HG02852 (cell line): ENCODE data around the gene CNIH2.

ENCODE experiments used
- ATAC-seq: cut with Tn5 transposase; IDR thresholded peaks from one replicate; pipeline ENCODE4 v1.9.1; 2021; ENCODE audit warnings: mild to moderate bottlenecking, moderate library complexity; ENCODE audit not compliant: unreplicated experiment

Gene CNIH2

GRCh38 chr11:66258473-66258893, 19.5 kb upstream of the CNIH2 start:
- no peak for ATAC-seq

GRCh38 chr11:66259225-66259624, 18.8 kb upstream of the CNIH2 start:
- no peak for ATAC-seq

DNA sequence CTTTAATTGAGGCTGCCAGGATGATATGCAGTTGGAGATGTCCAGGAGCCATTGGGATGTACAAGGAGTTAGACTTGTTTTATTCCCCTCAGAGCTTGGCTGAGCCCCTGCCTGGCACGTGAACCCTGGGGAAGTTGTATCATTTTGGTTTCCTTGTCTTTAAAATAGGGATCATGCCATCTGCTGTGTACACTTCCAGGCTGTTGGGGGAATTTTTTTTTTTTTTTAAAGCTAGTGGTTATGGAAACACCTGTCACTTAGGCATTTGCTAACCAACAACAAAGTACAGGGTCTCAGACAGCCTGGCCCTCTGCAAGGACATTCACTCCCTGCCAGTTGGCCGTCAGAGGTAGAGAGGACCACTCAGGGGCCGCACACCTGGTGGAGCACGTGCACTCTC, 18.0 kb upstream of the CNIH2 start:
- ATAC-seq, result no peak

DNA sequence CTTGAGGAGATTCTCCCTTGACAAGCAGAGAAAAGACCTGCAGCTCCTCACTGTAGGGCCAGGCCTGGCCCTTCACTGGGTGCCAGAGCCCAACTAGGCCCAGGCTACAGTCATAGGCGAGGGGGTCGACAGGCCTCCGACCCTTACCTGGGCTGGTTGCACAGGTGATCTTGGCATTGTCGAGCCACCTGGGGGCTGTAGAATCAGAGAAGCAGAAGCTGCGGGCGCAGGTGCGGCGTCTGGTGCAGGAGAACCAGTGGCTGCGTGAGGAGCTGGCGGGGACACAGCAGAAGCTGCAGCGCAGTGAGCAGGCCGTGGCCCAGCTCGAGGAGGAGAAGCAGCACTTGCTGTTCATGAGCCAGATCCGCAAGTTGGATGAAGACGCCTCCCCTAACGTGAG, 16.4 kb upstream of the CNIH2 start:
- ATAC-seq, result no peak

DNA sequence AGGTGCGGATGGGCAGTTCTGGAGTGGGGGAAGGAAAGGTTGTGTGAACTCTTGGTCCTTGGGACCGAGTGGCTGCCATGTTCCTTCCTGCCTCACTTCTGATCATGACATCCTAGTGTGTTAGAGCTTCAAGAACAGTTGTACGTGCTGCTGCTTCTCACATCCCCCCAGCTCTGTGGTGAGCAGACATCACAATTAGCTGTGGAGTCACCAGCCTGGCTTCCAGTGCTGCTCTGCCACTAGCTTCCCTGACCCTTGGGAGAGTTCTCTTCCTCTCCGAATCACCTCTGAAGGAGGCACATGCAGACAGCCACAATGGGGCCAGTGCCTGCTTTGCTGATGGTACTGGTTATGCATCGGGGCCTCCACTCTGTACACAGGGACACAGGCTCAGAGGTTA, 15.8 kb upstream of the CNIH2 start:
- ATAC-seq, result no peak

DNA sequence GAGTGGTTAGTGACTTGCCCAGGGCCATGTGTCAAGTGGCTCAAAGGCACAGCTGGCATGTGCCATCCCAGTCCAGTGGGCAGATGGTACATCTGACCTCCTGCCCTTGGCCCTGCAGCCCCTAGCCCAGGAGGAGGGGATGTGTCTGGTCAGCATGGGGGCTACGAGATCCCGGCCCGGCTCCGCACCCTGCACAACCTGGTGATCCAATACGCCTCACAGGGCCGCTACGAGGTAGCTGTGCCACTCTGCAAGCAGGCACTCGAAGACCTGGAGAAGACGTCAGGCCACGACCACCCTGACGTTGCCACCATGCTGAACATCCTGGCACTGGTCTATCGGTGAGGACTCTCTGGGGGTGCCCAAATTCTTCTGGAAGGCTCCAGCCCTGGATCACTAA, 15.3 kb upstream of the CNIH2 start:
- no peak for ATAC-seq

DNA sequence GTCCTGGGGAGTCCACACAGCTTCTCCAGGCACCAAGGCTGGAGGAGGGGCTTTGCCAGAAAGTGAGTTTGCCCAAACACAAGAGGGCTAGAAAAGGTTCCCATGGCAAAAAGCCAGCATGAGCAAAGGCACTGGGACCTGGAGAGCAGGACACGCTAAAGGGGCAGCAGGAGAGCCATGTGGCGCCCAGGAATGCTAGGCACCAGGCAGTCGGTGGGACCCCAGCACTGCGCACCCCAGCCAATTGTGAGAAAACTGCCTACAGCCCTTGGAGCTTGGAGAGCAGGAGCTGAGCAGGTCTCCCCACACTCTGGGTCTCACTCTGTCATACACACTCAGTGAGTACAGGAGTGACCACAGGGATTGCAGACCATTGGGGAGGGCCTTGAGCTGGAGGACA, 14.7 kb upstream of the CNIH2 start:
- ATAC-seq, result no peak

DNA sequence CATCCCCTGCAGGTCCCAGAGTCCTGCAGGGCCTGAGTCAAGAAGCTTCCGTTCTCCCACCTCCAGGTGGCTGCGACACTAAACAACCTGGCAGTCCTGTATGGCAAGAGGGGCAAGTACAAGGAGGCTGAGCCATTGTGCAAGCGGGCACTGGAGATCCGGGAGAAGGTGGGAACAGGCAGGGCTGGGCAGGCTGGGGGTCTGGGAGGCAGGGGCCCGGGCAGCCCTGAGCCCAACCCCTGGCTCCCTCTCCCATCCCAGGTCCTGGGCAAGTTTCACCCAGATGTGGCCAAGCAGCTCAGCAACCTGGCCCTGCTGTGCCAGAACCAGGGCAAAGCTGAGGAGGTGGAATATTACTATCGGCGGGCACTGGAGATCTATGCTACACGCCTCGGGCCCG, 14.2 kb upstream of the CNIH2 start:
- ATAC-seq, result no peak

DNA sequence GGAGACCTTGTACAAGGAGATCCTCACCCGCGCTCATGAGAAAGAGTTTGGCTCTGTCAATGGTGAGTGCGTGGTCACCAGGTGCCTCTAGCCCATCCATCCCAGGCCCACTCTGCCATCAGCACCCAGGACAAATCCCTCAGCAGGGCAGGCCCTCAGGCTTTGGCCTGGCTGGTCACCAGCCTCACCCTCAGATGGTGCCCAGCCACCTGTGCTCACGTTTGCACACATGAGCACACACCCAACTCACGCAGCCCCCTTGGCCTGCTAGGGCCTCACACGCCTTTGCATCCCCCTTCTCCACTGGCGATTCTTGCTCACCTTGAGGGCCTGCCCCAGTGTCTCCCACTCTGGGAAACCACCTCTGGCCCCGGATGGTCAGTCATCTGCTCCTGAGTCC, 13.6 kb upstream of the CNIH2 start:
- ATAC-seq, result no peak

- ATAC-seq, result no peak
These were observed 13.1 kb upstream of the CNIH2 start for GRCh38 chr11:66264914-66265313.

- ATAC-seq, result no peak
These were observed 12.2 kb upstream of the CNIH2 start for GRCh38 chr11:66265531-66266377.

- ATAC-seq, result no peak
These were observed 11.5 kb upstream of the CNIH2 start for GRCh38 chr11:66266378-66267038.

DNA sequence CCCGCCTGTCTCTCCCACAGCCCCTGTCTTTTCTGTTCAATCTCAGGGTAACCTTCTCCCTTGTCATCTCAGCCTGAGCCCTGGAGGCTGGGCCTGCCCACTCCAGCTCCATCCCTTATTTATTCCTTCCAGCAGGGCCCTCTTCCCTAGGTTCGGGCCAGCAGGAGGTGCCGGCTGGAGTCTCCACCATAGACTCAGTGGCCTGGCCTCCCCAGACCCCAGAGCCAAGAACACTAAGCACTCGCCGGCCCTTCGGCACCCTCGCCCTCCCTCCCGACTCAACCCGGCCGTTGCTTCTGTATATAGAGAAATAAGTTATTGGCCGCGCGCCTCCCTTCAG, 11.0 kb upstream of the CNIH2 start:
- no peak for ATAC-seq

DNA sequence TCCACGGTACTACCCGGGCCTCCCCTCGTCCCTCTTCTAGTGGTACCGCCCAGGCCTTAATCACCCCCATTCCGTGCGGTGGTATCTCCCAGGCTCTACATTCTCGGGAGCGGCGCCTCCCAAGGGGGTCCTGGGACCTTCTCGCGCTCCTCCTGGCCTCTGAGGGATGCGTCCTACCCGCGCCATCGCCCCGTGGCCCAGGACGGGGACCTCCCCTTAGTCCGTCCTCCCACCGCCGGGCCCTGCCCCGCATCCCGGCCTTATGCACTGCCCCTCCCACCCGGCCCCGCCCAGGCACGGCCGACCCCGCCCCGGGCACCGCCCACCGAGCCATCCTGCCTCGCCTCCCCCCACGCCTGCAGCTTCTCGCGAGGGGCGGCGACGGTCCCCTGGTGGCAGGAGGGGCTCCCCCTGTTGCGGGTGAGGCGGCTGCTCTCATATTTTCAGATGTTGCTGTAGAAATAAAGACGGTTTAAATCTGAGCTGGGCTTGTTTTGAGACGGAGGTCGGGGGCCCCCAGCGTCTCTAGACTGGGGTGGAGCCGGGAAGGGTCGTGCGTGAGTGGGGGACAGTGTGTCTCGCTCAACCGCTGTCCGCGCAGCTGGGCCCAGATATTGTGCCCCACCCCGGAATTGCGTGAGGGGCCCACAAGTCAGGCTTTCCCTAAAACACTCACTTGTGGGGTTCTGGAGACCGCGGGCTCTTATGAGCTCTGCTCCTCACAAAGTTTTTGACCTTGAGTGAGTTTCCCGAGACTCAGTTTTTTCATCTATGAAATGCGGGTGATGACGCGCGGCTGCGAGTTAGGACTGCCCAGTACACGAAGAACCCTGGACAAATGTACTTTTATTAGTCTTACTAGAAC, 10.4 kb upstream of the CNIH2 start:
- ATAC-seq, result peak; percentile 53

DNA sequence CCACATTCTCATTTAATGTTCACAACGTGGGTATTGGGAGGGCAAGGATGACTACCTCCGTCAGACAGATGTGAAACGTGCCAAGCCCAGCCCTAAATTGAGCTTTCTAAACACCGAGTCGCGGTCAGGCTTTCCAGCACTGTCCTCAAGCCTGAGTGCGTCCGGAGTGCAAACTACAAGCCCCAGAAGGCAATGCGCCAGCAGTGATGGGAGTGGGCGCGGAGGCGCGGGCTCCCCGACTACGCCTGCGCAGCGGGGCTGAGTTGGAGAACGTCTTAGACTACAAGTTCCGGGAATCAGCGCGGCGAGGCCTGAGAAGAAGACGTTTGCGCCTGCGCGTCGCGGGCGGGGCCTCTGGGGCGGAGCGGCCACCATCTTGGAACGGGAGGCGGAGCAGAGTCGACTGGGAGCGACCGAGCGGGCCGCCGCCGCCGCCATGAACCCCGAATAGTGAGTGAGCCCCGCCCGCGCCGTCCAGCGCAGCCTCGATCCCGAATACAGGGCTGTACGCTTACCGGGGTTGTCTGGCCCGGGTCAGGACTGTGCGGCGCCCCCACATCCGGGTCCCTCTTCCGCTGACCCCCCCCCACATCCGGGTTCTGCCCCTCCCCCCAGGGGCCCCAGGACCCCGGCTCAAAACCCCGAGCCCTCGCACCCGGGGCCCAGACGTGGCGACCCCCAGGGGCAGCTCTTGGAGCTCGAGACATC, 9.6 kb upstream of the CNIH2 start, which contains the start of gene RAB1B:
TSS of gene RAB1B (plus strand) at position 396 of the 708 bp plus-strand sequence. CDS start at position 437, 41 bp downstream.
- ATAC-seq, result peak; percentile 77

DNA sequence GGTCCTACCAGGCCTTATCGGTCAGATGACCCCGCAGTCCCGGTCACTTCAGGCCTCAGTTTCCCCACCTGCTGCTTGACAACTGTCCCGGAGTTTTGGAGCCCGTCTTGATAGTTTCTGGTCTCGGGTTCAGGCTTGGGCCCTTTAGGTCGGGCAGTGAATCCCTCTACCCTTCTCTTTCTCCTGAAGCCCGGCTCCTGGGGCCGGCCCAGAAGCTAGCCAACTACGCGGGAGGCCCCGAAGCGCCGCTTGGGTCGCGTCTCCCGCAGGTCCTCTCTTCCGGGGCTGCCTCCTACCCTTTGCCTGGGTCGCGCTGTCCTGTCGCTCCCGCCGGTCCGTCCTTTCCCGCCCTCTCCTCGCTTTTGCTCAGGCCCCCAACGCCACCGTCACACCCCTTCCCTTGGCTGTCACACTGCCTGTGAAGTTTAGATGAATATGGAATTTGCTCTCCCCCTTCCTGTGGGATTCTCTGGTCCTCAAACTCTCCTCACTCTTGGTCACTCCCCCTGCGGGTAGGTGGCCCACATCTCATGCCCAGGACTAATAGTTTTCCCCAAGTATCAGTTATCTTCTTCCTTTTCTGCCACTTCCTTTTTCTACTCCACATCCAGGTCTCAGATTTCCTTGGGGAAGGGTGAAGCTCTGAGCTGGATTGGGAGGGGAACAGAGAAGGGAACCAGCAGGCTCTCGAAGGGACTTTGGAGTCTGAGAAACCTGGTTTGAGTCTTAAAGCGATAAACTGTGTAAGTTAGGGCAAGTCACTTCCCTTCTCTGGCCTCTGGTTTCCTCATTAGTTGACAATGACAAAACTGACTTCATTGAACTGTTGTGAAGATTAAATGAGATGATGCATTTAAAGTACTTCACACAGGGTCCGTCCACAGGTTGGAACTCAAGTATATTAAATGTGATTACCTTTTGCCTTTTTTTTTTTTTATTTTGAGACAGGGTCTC, 8.7 kb upstream of the CNIH2 start:
- no peak for ATAC-seq

DNA sequence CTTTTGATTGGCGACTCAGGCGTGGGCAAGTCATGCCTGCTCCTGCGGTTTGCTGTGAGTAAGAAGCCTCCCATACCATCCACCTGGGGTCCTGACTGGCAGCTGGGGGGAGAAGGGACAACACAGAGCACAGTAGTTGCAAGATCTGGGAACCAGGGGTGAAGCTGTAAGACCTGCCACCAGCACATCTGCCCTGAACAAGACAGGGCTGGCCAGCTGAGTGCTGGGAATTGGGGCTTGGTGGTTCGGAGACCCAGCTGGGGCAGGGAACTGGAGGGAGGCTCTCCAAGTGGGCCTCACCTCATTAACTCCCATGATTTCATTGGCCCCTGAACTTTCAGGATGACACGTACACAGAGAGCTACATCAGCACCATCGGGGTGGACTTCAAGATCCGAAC, 6.2 kb upstream of the CNIH2 start:
- ATAC-seq, result no peak

- ATAC-seq, result no peak
These were observed 5.4 kb upstream of the CNIH2 start for GRCh38 chr11:66272596-66272995.

GRCh38 chr11:66274219-66274618, 3.8 kb upstream of the CNIH2 start:
- no peak for ATAC-seq

DNA sequence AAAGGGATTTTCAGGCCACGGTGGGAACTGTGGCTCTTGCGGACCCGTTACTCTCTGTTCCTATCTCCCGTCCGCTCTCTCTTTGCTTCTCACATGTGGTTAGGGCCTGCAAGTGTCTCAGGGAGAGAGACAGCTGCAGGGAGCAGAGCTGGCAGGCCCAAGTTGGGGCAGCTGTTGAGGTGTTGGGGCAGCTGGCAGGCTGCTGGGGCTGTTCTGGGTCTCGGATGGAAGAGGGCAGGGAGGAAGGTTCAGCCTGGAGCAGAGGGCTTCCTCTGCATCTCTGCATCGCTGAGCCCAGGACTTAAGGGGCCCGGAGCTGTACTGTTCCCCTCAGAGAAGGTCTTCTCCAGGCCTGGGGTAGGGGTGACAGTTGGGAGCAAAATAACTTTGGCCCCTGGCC, 2.6 kb upstream of the CNIH2 start:
- no peak for ATAC-seq
